ENCODE results near the gene TMEM158.

- TF ChIP-seq GABPA (IDR thresholded peaks at IDR 0.05; ENCODE audit: low read depth), result no peak
- TF ChIP-seq CHD2 (IDR thresholded peaks at IDR 0.05; ENCODE audit: low read length, partially characterized antibody), result no peak
- no peak for TF ChIP-seq TEAD4 (IDR thresholded peaks at IDR 0.05; ENCODE audit: borderline replicate concordance, insufficient read depth)
- TF ChIP-seq CTCF (IDR thresholded peaks at IDR 0.05), result no peak
Observed at GRCh38 chr3:45185052-45185451, 41.0 kb downstream of the TMEM158 start.

All from SK-N-SH (cell line).